Loucy (cell line): ENCODE measurements around the gene PYY.

Experiments used
- EZH2phosphoT487 ChIP-seq: fragments of 200-600 bp; IDR thresholded peaks from 2 replicates; pipeline ENCODE4 v1.6.1; 2018; ENCODE audit warnings: antibody characterized with exemption, mild to moderate bottlenecking, moderate library complexity, borderline replicate concordance
- TF ChIP-seq, protein P1 (sequence below): fragments of 200-600 bp; sonication (generic); conservative IDR thresholded peaks from 2 replicates; pipeline ENCODE4 v1.5.1; 2014; ENCODE audit warnings: mild to moderate bottlenecking, antibody characterized with exemption, low read length

DNA sequence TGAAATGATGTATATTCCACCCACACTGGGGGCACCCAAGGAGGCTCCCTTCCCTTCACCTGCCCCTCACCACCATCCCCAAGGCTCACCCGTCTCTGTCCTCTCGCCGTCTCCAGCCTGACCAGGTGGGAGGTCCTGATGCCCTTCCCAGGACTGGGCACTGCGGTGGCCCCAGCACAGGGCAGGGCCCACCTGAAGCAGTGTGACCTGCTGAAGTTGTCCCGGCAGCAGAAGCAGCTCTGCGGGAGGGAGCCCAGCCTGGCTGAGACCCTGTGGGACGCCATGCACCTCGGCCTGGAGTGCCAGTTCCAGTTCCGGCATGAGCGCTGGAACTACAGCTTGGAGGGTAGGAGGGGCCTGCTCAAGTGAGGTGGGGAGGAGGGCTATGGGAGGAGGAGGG is 21.4 kb downstream of the PYY start:
- TF ChIP-seq, protein P1, sequence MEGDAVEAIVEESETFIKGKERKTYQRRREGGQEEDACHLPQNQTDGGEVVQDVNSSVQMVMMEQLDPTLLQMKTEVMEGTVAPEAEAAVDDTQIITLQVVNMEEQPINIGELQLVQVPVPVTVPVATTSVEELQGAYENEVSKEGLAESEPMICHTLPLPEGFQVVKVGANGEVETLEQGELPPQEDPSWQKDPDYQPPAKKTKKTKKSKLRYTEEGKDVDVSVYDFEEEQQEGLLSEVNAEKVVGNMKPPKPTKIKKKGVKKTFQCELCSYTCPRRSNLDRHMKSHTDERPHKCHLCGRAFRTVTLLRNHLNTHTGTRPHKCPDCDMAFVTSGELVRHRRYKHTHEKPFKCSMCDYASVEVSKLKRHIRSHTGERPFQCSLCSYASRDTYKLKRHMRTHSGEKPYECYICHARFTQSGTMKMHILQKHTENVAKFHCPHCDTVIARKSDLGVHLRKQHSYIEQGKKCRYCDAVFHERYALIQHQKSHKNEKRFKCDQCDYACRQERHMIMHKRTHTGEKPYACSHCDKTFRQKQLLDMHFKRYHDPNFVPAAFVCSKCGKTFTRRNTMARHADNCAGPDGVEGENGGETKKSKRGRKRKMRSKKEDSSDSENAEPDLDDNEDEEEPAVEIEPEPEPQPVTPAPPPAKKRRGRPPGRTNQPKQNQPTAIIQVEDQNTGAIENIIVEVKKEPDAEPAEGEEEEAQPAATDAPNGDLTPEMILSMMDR: no peak
- TF ChIP-seq EZH2phosphoT487: no peak
